ENCODE results near the gene DUSP5. TPM values are rescaled to one million over a fixed set of nuclear protein-coding genes. Genes with fewer than 3 reads are reported as not detected.

DUSP5 gene
- total RNA-seq, 1 experiment from 2014 or later = 137 TPM

DNA sequence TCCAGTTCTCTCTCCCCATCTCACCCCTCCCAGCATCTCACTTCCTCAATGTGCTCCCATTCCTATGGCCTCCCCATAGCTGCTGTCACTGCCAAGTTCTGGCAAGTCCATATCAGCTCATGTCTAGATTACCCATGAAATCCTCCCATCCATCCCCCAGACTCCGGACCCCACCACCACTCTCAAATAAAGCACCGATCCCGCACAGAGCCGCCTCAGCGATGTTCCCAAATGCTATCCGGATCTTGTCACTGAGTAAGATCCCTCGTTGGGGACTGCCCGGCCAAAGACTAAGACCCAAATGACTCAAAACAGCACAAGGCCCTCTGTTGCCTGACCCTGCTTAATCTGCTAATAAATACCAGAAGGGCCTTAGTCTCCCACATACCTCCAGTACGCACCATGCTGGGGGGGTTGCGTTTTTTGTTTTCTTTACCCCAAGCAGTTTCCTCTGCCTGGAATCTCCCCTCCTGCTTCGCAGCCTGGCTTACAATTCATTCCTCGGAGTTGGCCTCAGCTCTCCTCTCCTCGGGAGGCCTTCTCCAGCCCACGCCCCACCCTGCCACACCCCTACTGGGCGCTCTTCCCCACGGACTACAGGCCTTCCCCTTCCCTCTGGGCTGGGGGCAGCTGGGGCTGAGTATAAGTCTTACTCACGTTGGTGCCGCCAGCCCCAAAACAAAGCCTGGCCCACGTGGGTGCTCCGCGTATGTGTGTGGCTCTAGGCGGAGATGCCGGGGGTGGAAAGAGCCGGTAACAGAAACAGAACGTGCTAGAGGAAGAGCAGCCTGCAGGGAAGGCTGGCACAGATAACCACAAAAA is 1.8 kb upstream of the DUSP5 start:
- peaks cover 0 to 16% of the 10 kb centered on the region in 2 experiments; a peak in 1 of 4 replicates for H3K36me3 ChIP-seq (ENCODE audit: control insufficient read depth in 1 of 2, insufficient read depth in 2 of 2, low read length in 2 of 2)
- ATAC-seq (peak; percentile 15), DNase-seq (ENCODE audit: low read depth, low spot score) (no peak)
- peak overlapping the region; percentile 87 to 90 for H3K4me3 ChIP-seq (replicated peaks in 1 of 2; ENCODE audit: low read depth in 1 of 2, low read length in 2 of 2)
- peaks cover 52% of the 10 kb centered on the region for H3K79me2 ChIP-seq (ENCODE audit: insufficient read depth, low read length)
- H4K20me1 ChIP-seq (ENCODE audit: insufficient read depth) = peaks cover 18% of the 10 kb centered on the region; the same call in 1 of the 2 replicates
- TF ChIP-seq EGR1 (IDR thresholded peaks at IDR 0.05; ENCODE audit: low read depth) (no peak), POLR2A (IDR thresholded peaks at IDR 0.05; ENCODE audit: borderline replicate concordance, extremely low read depth, insufficient read depth, insufficient read length) (peak; percentile 17), ZFX (IDR thresholded peaks at IDR 0.05) (peak; percentile 13; the same call in 1 of the 2 replicates)
- intact Hi-C loops (cut with micrococcal nuclease) = loop anchor here (2.0 to 5.0 kb wide), 2 partner anchors 51 to 71 kb away; partner anchors contain the start of gene SMC3
- no TSS peak for BruUV-seq (replicated peaks)
- RAD21 ChIA-PET (ENCODE audit: low non-redundant PET in 1 of 2, low total read pairs in 2 of 2, uncharacterized antibody in 2 of 2, unreplicated experiment in 2 of 2) = interaction anchor here in 1 of 2 experiments (0.7 to 1.6 kb wide), 2 partner anchors 51 to 142 kb away, joined by 3 to 7 read pairs; no protein-coding TSS in a partner anchor
- H3K9me3 ChIP-seq (ENCODE audit: control insufficient read depth in 1 of 2, insufficient read depth in 1 of 2, low read depth in 1 of 2, low read length in 2 of 2) = no peaks in the 10 kb centered on the region
- H2AFZ ChIP-seq (ENCODE audit: low read depth, low read length, poor library complexity, severe bottlenecking) = no peak overlapping the region
- H3K4me1 ChIP-seq (ENCODE audit: control insufficient read depth in 1 of 2, insufficient read depth in 2 of 2, low read length in 2 of 2) = peaks cover 31 to 65% of the 10 kb centered on the region in 2 experiments
- peak overlapping the region; percentile 86 for H3K9ac ChIP-seq (ENCODE audit: low read length)
- H3K9me2 ChIP-seq (ENCODE audit: insufficient read depth) = no peaks in the 10 kb centered on the region
- no peaks in the 10 kb centered on the region for H3K27me3 ChIP-seq (ENCODE audit: insufficient read depth, low read length)
- peak overlapping the region; percentile 65 for H3K27ac ChIP-seq (ENCODE audit: low read depth, low read length)
- peak overlapping the region; percentile 90 for H3K4me2 ChIP-seq (ENCODE audit: low read length)
- POLR2A ChIA-PET = interaction anchor here (0.7 to 24.1 kb wide), 11 partner anchors 10 to 181 kb away, joined by 3 to 438 read pairs (median 5); no protein-coding TSS in a partner anchor
- CTCF ChIA-PET = interaction anchor here (2.1 kb wide), 1 partner anchor 141 kb away, joined by 5 read pairs; no protein-coding TSS in a partner anchor

DNA sequence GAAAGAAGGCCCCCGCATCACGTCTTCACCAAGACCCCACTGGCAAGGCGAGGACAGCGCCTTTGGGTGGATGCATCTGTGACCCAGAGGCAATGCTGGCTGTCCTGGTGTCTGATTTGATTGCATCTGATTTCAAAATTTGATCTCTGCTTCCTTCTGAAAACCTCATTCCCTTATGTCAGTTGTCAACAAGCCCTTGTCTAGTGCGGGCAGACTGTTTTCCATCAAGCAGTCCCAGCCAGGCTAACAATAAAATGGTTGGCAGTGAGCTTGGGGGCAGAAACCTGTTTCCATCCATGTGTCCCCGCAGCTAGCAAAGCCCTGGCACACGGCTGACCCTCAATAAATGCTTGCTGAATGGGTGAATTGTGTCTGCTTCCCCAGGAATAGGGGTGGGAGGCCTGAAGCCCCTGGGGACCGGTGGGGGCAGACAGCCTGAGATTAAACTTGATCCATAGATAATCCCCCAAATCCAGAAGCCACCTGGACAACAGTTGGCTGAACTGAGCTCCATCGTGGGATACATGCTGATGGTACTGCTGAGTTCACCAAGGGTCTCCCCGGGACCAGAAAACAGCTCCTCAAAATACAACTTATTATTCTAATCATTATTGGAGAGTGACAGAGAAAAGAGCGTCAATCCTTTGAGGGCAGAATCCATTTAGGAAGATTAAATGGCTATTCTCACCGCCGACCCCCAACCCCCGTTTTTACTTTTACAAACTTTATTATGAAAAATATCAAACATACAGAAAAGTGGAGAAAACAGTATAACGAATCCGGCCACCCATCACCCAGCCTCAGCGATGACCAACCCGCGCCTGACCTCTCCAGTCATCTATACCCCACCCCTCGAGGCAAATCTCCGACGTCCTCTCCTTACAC is 912 bp upstream of the DUSP5 start:
- no peak for DNase-seq (ENCODE audit: low read depth, low spot score)
- ChIA-PET CTCF (interaction anchor here (0.9 kb wide), 1 partner anchor 143 kb away, joined by 3 read pairs; no protein-coding TSS in a partner anchor), POLR2A (interaction anchor here (1.0 to 24.1 kb wide), 11 partner anchors 9 to 180 kb away, joined by 3 to 438 read pairs (median 3); no protein-coding TSS in a partner anchor), RAD21 (ENCODE audit: low non-redundant PET in 1 of 2, low total read pairs in 2 of 2, uncharacterized antibody in 2 of 2, unreplicated experiment in 2 of 2) (interaction anchor here in 1 of 2 experiments (0.7 to 1.6 kb wide), 2 partner anchors 50 to 143 kb away, joined by 3 to 7 read pairs; no protein-coding TSS in a partner anchor)
- Histone ChIP-seq H3K27ac (ENCODE audit: low read depth, low read length) (peak overlapping the region; percentile 65), H3K9me3 (ENCODE audit: control insufficient read depth in 1 of 2, insufficient read depth in 1 of 2, low read depth in 1 of 2, low read length in 2 of 2) (no peaks in the 10 kb centered on the region), H2AFZ (ENCODE audit: low read depth, low read length, poor library complexity, severe bottlenecking) (no peak overlapping the region), H3K36me3 (ENCODE audit: control insufficient read depth in 1 of 2, insufficient read depth in 2 of 2, low read length in 2 of 2) (peaks cover 0 to 20% of the 10 kb centered on the region in 2 experiments; a peak in 2 of 4 replicates), H3K9me2 (ENCODE audit: insufficient read depth) (no peaks in the 10 kb centered on the region), H4K20me1 (ENCODE audit: insufficient read depth) (peaks cover 26% of the 10 kb centered on the region; the same call in 1 of the 2 replicates), H3K4me1 (ENCODE audit: control insufficient read depth in 1 of 2, insufficient read depth in 2 of 2, low read length in 2 of 2) (peaks cover 34 to 65% of the 10 kb centered on the region in 2 experiments), H3K79me2 (ENCODE audit: insufficient read depth, low read length) (peaks cover 60% of the 10 kb centered on the region), H3K4me2 (ENCODE audit: low read length) (peak overlapping the region; percentile 90), H3K4me3 (replicated peaks in 1 of 2; ENCODE audit: low read depth in 1 of 2, low read length in 2 of 2) (peak overlapping the region; percentile 87 to 90), H3K27me3 (ENCODE audit: insufficient read depth, low read length) (no peaks in the 10 kb centered on the region), H3K9ac (ENCODE audit: low read length) (peak overlapping the region; percentile 86)
- intact Hi-C loops (cut with micrococcal nuclease) = loop anchor here (1.0 to 5.0 kb wide), 5 partner anchors 50 to 142 kb away; partner anchors contain the start of gene SMC3
- ATAC-seq = no peak
- BruUV-seq (replicated peaks) = TSS peak; percentile 87
- TF ChIP-seq ZFX (IDR thresholded peaks at IDR 0.05) = no peak
- TF ChIP-seq, protein P1, sequence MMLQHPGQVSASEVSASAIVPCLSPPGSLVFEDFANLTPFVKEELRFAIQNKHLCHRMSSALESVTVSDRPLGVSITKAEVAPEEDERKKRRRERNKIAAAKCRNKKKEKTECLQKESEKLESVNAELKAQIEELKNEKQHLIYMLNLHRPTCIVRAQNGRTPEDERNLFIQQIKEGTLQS (IDR thresholded peaks at IDR 0.05) = no peak
- no peak; the same call in 1 of the 2 replicates for TF ChIP-seq POLR2AphosphoS5 (IDR thresholded peaks at IDR 0.05; ENCODE audit: low read depth, low read length)
- TF ChIP-seq EZH2 (IDR thresholded peaks at IDR 0.05) = no peak
- no peak for TF ChIP-seq RAD21 (IDR thresholded peaks at IDR 0.05; ENCODE audit: low read depth)
- no peak for TF ChIP-seq ZNF274 (IDR thresholded peaks at IDR 0.05; ENCODE audit: low read depth, low read length)
- TF ChIP-seq ELF1 (IDR thresholded peaks at IDR 0.05; ENCODE audit: borderline replicate concordance, low read depth) = no peak
- TF ChIP-seq CEBPB (IDR thresholded peaks at IDR 0.05; ENCODE audit: low read depth) = no peak
- no peak for TF ChIP-seq SRF (IDR thresholded peaks at IDR 0.05; ENCODE audit: low read depth)
- TF ChIP-seq, protein P2, sequence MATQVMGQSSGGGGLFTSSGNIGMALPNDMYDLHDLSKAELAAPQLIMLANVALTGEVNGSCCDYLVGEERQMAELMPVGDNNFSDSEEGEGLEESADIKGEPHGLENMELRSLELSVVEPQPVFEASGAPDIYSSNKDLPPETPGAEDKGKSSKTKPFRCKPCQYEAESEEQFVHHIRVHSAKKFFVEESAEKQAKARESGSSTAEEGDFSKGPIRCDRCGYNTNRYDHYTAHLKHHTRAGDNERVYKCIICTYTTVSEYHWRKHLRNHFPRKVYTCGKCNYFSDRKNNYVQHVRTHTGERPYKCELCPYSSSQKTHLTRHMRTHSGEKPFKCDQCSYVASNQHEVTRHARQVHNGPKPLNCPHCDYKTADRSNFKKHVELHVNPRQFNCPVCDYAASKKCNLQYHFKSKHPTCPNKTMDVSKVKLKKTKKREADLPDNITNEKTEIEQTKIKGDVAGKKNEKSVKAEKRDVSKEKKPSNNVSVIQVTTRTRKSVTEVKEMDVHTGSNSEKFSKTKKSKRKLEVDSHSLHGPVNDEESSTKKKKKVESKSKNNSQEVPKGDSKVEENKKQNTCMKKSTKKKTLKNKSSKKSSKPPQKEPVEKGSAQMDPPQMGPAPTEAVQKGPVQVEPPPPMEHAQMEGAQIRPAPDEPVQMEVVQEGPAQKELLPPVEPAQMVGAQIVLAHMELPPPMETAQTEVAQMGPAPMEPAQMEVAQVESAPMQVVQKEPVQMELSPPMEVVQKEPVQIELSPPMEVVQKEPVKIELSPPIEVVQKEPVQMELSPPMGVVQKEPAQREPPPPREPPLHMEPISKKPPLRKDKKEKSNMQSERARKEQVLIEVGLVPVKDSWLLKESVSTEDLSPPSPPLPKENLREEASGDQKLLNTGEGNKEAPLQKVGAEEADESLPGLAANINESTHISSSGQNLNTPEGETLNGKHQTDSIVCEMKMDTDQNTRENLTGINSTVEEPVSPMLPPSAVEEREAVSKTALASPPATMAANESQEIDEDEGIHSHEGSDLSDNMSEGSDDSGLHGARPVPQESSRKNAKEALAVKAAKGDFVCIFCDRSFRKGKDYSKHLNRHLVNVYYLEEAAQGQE (IDR thresholded peaks at IDR 0.05; ENCODE audit: low read depth) = no peak

All from HCT116 (cell line).